Thyroid gland (tissue), 4 donors: ENCODE data around the gene PRPF38A.

Source experiments
- POLR2A ChIP-seq, 2 donors: fragments of 450-650 bp; IDR thresholded peaks; one replicate each; pipeline ENCODE4 v1.6.1; 2017; ENCODE audit warnings: antibody characterized with exemption in 2 of 2, mild to moderate bottlenecking in 2 of 2, moderate library complexity in 1 of 2
- TF ChIP-seq, protein P1 (sequence below), 6 experiments: fragments of 200-600 bp in 3 of 6; fragments of 450-650 bp in 3 of 6; sonication (generic) in 3 of 6; IDR thresholded peaks; one replicate each; pipeline ENCODE4 v1.5.1; 2016 to 2019; ENCODE audit warnings: antibody characterized with exemption in 6 of 6, mild to moderate bottlenecking in 2 of 6, inconsistent platforms in 1 of 6, moderate library complexity in 1 of 6

DNA sequence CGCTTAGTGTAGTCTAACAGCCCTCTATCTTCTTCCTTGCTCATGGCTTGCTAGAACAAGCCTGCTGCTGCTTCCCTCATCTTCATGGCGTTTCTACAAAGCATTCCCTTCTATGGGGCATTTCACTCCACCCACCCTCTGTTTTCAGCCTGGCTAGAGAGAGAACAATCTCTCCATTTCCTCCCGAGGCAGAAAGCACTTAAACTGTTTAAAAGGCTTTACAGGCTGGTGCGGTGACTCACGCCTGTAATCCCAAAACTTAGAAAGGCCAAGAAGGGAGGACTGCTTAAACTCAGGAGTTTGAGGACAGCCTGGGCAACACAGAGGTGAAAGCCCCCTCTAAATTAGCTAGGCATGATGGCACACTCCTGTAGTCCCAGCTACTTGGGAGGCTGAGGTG lies 17.9 kb upstream of the PRPF38A start:
- TF ChIP-seq, protein P1, sequence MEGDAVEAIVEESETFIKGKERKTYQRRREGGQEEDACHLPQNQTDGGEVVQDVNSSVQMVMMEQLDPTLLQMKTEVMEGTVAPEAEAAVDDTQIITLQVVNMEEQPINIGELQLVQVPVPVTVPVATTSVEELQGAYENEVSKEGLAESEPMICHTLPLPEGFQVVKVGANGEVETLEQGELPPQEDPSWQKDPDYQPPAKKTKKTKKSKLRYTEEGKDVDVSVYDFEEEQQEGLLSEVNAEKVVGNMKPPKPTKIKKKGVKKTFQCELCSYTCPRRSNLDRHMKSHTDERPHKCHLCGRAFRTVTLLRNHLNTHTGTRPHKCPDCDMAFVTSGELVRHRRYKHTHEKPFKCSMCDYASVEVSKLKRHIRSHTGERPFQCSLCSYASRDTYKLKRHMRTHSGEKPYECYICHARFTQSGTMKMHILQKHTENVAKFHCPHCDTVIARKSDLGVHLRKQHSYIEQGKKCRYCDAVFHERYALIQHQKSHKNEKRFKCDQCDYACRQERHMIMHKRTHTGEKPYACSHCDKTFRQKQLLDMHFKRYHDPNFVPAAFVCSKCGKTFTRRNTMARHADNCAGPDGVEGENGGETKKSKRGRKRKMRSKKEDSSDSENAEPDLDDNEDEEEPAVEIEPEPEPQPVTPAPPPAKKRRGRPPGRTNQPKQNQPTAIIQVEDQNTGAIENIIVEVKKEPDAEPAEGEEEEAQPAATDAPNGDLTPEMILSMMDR (IDR thresholded peaks at IDR 0.05) = no peak
- no peak for TF ChIP-seq POLR2A (IDR thresholded peaks at IDR 0.05)
